HG03103 (cell line): Measurements from ENCODE around the gene ZNF362.
"Not testable (repeated sequence)": the region's sequence is repeated elsewhere in the genome, so short reads cannot be mapped to it uniquely, and the experiment has no call there.

ENCODE experiments used
- ATAC-seq: cut with Tn5 transposase; IDR thresholded peaks from one replicate; pipeline ENCODE4 v1.9.1; 2021; ENCODE audit warnings: low read depth; ENCODE audit not compliant: unreplicated experiment

Gene ZNF362

DNA sequence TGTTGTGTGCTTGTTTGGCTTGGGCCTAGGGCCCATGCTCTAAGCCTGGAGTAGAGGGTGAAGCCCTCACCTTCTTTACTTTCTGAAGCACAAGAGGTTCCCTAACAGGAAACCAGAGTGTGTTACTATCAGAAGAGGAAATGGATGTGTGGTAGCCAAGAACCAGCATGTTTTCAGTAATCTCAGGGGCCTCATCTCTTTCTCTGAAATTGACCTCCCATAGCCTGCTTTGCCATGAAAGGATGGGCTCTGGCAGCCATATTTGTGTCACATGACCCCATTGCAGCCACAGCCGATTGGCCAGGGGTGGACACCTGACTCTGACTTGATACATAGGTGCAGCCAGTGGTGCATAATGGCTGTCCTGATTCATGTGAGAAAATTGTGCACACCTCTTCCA is 46.0 kb downstream of the ZNF362 start:
- no peak for ATAC-seq

- no peak for ATAC-seq
These were observed 48.7 kb downstream of the ZNF362 start for GRCh38 chr1:33305016-33305415.

- ATAC-seq: no peak
These were observed 49.7 kb downstream of the ZNF362 start for GRCh38 chr1:33305816-33306652.

DNA sequence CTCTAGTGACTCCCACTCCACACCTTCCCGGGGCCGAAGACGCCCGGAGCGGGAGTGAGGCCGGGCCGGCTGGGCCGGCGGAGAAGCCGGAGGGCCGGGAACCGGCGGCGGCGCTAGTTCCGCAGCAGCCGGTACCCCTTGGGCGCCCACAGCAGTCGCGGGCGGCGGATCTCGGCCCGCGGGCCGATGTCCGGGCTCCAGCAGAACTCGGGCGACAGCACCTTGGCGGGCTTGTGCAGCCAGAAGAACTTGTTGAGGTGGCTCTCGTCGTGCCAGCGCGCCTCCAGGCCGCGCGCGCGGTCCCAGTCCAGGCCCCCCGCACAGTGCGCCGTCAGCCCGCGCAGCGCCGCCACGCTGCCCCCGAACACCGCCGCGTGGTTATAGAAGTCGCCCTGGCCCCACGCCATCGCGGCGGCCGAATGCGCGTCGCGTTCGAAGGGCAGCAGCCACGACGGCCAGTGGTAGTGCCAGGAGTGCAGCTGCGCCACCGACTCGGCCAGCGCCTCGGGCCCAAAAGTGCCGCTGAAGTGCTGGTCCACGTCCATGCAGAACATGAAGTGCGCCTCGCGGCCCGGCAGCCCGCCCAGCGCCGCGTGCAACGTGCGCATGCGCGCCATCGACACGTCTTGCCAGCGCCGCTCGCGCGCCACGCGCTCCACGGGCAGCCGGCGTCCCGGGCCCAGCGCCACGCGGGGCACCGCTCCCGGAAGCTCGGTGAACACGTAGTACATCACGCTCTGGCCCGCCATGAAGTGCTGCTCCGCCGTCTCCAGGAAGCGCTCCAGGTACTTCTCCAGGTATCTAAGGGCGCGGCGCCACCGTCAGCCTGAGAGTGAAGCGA is 50.6 kb downstream of the ZNF362 start:
- ATAC-seq: no peak

GRCh38 chr1:33307494-33307864 is 51.2 kb downstream of the ZNF362 start:
- ATAC-seq: no peak

- ATAC-seq: not testable (repeated sequence)
These were observed 53.1 kb downstream of the ZNF362 start for GRCh38 chr1:33309351-33309750.

DNA sequence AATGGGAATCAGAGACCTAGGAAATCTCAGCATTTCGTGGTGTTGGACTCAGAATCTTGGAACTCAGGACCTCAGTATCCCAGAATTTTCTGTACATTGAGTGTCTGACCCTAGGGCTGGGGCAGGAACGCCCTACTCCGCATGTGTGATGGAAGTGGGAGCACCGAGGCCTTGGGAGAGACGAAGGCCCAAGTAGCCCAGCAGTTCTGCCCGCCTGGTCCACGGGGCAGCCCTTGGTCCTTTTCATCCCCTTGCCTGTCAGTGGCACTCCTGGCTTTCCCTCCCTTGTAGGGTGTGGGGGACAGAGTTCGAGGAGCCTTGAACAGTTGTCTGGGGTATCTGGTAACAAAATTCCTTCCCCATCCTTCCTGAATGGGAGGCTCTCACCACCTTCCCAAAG is 54.4 kb downstream of the ZNF362 start:
- no peak for ATAC-seq

- ATAC-seq: no peak
These were observed 55.6 kb downstream of the ZNF362 start for GRCh38 chr1:33311706-33312412.

GRCh38 chr1:33312413-33312749 is 56.1 kb downstream of the ZNF362 start:
- ATAC-seq: no peak

- no peak for ATAC-seq
These were observed 58.1 kb downstream of the ZNF362 start for GRCh38 chr1:33314416-33314815.

DNA sequence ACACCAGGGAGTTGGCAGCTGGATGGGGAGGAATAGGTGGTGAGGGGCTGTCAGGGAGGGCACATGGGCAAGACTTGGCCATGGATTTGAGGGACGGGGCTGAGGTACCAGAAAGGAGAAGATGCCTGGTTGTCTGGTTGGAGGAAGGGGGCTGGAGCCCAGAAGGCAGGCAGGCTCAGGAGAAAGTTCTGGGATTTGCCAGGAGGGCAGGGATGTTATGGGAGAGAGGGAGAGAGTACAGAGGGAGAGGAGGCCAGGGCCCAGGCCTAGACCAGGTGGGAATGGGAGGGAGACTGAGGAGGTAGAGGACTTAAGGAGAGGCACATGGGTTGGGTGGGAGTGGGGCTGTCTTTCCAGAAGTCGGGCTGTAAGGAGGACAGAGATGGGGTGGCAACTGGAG is 60.3 kb downstream of the ZNF362 start:
- no peak for ATAC-seq

- ATAC-seq: no peak
These were observed 61.1 kb downstream of the ZNF362 start for GRCh38 chr1:33317354-33317753.

DNA sequence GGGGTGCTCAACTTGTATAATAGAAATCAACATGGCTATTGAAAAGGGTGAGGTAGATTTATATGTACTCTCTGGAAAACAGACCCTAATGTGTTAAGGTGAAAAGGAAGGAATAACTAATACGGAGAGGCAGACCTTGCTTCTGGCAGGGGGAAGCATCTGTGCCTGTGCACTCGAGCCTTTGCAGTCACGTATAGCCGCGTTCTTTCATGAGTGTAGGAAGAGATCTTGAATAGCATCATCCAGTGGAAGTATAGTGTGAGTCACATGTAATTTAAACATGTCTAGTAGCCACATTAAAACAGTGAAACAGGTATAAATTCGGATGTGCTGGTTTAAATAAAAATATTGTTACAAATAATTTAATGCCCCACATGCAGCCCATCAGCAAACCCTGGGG is 61.7 kb downstream of the ZNF362 start:
- no peak for ATAC-seq

GRCh38 chr1:33319186-33319948 is 63.1 kb downstream of the ZNF362 start:
- ATAC-seq: no peak

DNA sequence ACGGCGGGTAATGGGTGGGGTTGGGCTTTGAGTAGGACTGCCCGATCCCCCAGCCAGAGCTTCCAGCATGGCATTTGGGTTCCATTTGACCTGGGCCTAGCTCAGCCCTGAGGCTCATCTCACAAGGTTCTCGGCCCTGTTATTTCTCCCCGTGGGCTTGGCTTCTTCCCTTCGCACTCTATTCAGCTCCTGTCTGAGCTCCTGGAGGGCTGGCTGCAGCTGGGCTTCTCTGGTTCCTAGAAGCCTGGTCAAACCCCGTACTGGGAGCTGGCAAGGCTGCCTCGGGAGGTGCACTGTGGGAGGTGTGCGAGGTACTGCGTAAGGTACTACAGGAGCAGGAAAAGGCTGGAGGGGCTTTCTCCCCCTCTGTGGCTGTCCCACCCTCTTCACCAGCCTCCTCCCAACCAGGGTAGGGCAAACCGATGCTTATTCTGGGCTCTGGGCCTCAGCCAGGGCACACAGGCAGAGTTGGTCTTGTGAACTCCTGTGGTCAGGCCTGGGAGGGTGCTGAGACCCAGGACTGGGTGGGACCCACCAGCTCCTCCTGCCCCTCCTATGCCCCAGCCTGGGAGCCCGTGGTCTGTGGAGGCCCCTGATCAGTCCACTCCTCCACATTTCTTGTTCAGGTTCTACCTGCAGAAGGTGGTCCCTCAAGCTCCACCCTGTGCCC is 63.8 kb downstream of the ZNF362 start:
- no peak for ATAC-seq

DNA sequence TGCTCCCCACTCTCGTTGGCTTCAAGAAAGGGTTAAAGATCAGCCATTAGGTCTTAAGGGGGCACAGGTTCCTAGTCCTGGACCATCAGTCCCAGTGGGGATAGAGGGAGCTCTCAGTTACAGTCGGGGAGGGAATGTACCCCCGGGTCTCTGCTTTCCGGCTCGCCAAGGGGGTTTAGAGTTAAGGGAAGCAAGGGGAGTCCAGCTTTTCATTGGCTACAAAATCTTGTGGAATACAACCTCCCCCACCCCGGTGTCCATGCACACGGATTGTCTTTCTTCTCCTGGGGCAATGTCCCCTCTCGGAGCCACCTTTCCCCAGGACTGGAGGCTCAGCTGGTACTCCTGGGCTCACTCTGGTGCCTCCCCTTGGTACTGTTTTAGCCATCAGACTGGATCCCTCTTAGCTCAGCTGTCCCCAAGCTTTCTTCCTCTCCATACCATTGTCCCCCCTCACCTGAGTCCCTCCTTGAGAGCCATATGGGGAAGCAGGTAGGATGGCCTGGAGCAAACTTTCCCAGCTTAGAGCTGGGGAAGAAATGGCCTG is 64.4 kb downstream of the ZNF362 start, which contains the start of gene A3GALT2:
A3GALT2 (minus strand) TSS at position 480 of the 547 bp plus-strand sequence; CDS start at position 480, 0 bp downstream.
- no peak for ATAC-seq

DNA sequence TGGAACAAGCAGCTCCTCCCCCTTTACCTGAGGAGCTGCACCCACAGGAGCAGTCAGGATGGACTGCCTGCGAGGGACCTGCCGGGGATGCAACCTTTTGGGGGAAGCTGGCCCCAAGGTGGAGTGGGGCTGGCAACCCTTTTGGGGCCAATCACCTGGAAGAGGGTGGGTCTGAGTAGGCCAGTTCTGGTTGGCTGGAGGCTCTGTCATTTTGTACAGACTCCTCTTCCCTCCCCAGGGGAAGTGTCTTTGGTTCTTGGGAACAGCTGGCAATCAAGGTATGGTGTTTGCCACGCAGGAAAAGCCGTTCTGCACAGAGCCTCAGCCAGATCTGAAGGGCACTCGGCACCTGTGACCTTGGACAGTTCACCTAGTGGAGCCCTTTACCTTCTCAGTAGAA is 64.9 kb downstream of the ZNF362 start:
- no peak for ATAC-seq

DNA sequence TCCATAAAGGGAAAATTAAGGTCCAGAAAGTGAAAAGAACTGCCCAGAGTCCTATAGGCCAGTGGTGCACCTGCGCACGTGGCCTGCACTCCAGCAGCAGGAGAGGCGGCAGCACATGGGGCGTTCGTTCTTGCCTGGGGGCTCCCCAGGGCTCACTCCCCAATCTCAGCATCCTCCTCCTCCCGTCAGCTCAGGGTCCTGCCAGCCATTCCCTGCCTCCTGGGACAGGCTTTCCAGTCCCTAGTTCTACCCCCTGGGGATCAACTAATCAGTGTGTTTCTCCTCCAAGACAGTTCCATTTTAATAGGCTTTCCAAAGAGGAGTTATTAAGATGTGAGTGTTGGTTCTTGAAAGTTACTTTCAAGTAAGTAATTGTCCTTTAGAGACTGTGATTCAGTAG is 65.8 kb downstream of the ZNF362 start:
- ATAC-seq: no peak

- ATAC-seq: no peak
These were observed 66.7 kb downstream of the ZNF362 start for GRCh38 chr1:33322870-33323585.
